Right lobe of liver (tissue), 4 donors: ENCODE measurements around the gene TSFM.

Source experiments
- CTCF ChIP-seq, 4 donors: fragments of 200-600 bp in 3 of 4; fragments of 450-650 bp in 1 of 4; IDR thresholded peaks; one replicate each; pipeline versions ENCODE4 v1.5.1 to v1.8.0; 2016 to 2022; ENCODE audit warnings: antibody characterized with exemption in 4 of 4, mild to moderate bottlenecking in 2 of 4
- POLR2A ChIP-seq: fragments of 450-650 bp; IDR thresholded peaks from one replicate; pipeline ENCODE4 v1.6.1; 2017; ENCODE audit warnings: antibody characterized with exemption, mild to moderate bottlenecking
- donor health status: DM: no; HTN: no; CAD: no.
- donor health status: DM: no; HTN: no; CAD: no.
- donor health status: DM: no; HTN: yes; CAD: no.

DNA sequence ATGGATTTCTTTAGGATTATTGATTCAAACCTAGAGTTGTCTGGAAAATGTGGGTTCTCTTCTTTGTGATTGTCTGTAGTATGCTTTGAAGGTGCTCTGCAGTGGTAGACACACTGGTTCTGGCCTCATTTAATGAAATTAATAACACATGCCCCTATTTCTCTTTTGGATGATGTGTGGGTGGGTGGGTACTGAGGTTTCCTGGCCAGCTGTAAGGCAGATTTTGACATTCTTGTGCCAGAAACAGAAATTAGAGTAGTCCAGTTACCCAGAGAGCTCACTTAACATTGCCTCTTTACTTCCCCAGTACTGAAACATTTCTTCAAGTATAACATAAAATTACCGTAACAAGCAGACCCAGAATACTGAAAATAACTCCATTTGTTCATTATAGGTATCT is 14.4 kb downstream of the TSFM start:
- TF ChIP-seq CTCF (IDR thresholded peaks at IDR 0.05) = no peak
- no peak for TF ChIP-seq POLR2A
